Medulla oblongata (tissue), 1 donor: ENCODE data around the gene DSCAML1.

ENCODE experiments used
- DNase-seq: peaks from one replicate; pipeline ENCODE4 v3.0.0-alpha.2; 2015; ENCODE audit errors: extremely low spot score

The DSCAML1 gene

GRCh38 chr11:117832511-117832910 is 35.5 kb upstream of the DSCAML1 start:
- DNase-seq = no peak

GRCh38 chr11:117831661-117832415 is 34.8 kb upstream of the DSCAML1 start:
- no peak for DNase-seq

- DNase-seq = no peak
Measured at GRCh38 chr11:117830674-117831351, 33.8 kb upstream of the DSCAML1 start.

GRCh38 chr11:117830072-117830471 is 33.1 kb upstream of the DSCAML1 start:
- DNase-seq = no peak

- no peak for DNase-seq
Measured at GRCh38 chr11:117829369-117829725, 32.3 kb upstream of the DSCAML1 start.

- no peak for DNase-seq
Measured at GRCh38 chr11:117828611-117829368, 31.8 kb upstream of the DSCAML1 start.

GRCh38 chr11:117827521-117828511 is 30.8 kb upstream of the DSCAML1 start:
- no peak for DNase-seq

- no peak for DNase-seq
Measured at GRCh38 chr11:117826832-117827231, 29.8 kb upstream of the DSCAML1 start.

GRCh38 chr11:117826190-117826570 is 29.2 kb upstream of the DSCAML1 start:
- no peak for DNase-seq

GRCh38 chr11:117825538-117826189 is 28.6 kb upstream of the DSCAML1 start:
- DNase-seq = no peak

GRCh38 chr11:117824571-117825537 is 27.8 kb upstream of the DSCAML1 start, which contains the start of gene FXYD2:
TSS of gene FXYD2 (minus strand) at chr11:117824744. CDS start at chr11:117824678, 66 bp downstream.
- DNase-seq = no peak

- no peak for DNase-seq
Measured at GRCh38 chr11:117823946-117824420, 27.0 kb upstream of the DSCAML1 start.

- no peak for DNase-seq
Measured at GRCh38 chr11:117823294-117823945, 26.4 kb upstream of the DSCAML1 start.

- DNase-seq = no peak
Measured at GRCh38 chr11:117822074-117823033, 25.3 kb upstream of the DSCAML1 start.

- DNase-seq = no peak
Measured at GRCh38 chr11:117821431-117821830, 24.4 kb upstream of the DSCAML1 start.

GRCh38 chr11:117820516-117820915 is 23.5 kb upstream of the DSCAML1 start:
- DNase-seq = no peak

- DNase-seq = no peak
Measured at GRCh38 chr11:117820071-117820470, 23.1 kb upstream of the DSCAML1 start.
